Raji (cell line): ENCODE data around the gene WTIP.

Experiments
- POLR2A ChIP-seq: IDR thresholded peaks from 2 replicates; pipeline ENCODE4 v1.6.1; 2011; ENCODE audit warnings: low read depth, low read length, control low read depth; ENCODE audit not compliant: insufficient read depth

Gene WTIP

GRCh38 chr19:34475026-34475974, 6.3 kb upstream of the WTIP start:
- no peak for TF ChIP-seq POLR2A

GRCh38 chr19:34475975-34476594, 5.5 kb upstream of the WTIP start:
- no peak for TF ChIP-seq POLR2A

GRCh38 chr19:34479396-34479795, 2.2 kb upstream of the WTIP start:
- no peak for TF ChIP-seq POLR2A

GRCh38 chr19:34480491-34480890, 1.1 kb upstream of the WTIP start:
- no peak for TF ChIP-seq POLR2A

GRCh38 chr19:34481861-34482379, 362 bp downstream of the WTIP start:
- TF ChIP-seq POLR2A, result no peak

GRCh38 chr19:34482380-34483250, 1.1 kb downstream of the WTIP start:
- no peak for TF ChIP-seq POLR2A

- TF ChIP-seq POLR2A, result no peak
These were observed 2.8 kb downstream of the WTIP start for GRCh38 chr19:34484328-34484727.

- TF ChIP-seq POLR2A, result no peak
These were observed 4.3 kb downstream of the WTIP start for GRCh38 chr19:34485831-34486230.

GRCh38 chr19:34487651-34488051, 6.1 kb downstream of the WTIP start:
- no peak for TF ChIP-seq POLR2A

- no peak for TF ChIP-seq POLR2A
These were observed 7.6 kb downstream of the WTIP start for GRCh38 chr19:34489175-34489574.

GRCh38 chr19:34490141-34490766, 8.7 kb downstream of the WTIP start:
- no peak for TF ChIP-seq POLR2A

GRCh38 chr19:34493038-34493648, 11.6 kb downstream of the WTIP start:
- no peak for TF ChIP-seq POLR2A

- no peak for TF ChIP-seq POLR2A
These were observed 12.1 kb downstream of the WTIP start for GRCh38 chr19:34493649-34494044.

GRCh38 chr19:34494601-34495000, 13.0 kb downstream of the WTIP start:
- no peak for TF ChIP-seq POLR2A
